GM12865 (cell line): Measurements from ENCODE around the gene OR52N2.

Source experiments
- DNase-seq: peaks from one replicate; pipeline ENCODE4 v3.0.0; 2010; ENCODE audit warnings: low read depth
- H3K4me3 ChIP-seq: 2 replicates; pipeline ENCODE4 v1.5.1; 2011; ENCODE audit warnings: mild to moderate bottlenecking, low read depth, low read length, control low read depth
- TF ChIP-seq, protein P1 (sequence below): IDR thresholded peaks from 2 replicates; pipeline ENCODE4 v1.5.1; 2011; ENCODE audit warnings: low read length, control low read depth, low read depth, inconsistent platforms; ENCODE audit not compliant: insufficient read depth; ENCODE audit errors: missing control alignments

The OR52N2 gene

DNA sequence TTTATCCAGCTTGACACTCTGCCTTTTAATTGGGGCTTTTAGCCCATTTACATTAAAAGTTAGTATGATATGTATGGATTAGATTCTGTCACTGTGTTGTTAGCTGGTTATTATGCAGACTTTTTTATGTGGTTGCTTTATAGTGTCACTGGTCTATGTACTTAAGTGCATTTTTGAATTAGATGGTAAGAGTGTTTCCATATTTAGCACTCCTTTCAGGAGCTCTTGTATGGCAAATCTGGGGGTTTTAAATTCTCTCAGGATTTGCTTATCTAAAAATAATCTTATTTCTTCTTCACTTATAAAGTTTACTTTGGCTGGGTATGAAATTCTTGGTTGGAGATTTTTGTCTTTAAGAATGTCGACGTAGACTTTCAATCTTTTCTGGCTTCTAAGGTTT lies 29.0 kb downstream of the OR52N2 start:
- no peak overlapping the region for H3K4me3 ChIP-seq
- TF ChIP-seq, protein P1, sequence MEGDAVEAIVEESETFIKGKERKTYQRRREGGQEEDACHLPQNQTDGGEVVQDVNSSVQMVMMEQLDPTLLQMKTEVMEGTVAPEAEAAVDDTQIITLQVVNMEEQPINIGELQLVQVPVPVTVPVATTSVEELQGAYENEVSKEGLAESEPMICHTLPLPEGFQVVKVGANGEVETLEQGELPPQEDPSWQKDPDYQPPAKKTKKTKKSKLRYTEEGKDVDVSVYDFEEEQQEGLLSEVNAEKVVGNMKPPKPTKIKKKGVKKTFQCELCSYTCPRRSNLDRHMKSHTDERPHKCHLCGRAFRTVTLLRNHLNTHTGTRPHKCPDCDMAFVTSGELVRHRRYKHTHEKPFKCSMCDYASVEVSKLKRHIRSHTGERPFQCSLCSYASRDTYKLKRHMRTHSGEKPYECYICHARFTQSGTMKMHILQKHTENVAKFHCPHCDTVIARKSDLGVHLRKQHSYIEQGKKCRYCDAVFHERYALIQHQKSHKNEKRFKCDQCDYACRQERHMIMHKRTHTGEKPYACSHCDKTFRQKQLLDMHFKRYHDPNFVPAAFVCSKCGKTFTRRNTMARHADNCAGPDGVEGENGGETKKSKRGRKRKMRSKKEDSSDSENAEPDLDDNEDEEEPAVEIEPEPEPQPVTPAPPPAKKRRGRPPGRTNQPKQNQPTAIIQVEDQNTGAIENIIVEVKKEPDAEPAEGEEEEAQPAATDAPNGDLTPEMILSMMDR = no peak
- no peak for DNase-seq

DNA sequence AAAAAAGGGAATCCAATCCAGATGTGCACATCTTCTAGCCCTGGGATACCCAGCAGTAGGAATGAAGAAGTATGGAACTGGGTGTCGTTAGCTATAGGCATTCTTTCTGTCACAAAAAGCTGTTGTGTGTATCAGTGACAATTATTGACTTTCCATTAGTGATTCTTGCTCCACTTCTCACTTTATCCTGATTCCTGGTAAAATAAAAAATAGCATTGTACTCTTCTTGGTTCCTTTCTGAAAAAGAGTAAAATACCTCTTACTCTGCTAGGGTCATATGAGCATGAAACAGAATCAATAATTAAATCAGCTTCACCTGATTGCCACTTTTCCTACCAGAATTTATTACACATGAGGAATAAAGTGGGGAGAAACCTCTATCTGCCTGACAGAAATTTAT lies 33.1 kb downstream of the OR52N2 start, which contains the start of gene OR52E6:
Gene OR52E6 (minus strand): TSS at position 101 of the 400 bp plus-strand sequence. CDS start 0 bp downstream, at position 101.
- no peak within 1 kb of the TSS for H3K4me3 ChIP-seq

DNA sequence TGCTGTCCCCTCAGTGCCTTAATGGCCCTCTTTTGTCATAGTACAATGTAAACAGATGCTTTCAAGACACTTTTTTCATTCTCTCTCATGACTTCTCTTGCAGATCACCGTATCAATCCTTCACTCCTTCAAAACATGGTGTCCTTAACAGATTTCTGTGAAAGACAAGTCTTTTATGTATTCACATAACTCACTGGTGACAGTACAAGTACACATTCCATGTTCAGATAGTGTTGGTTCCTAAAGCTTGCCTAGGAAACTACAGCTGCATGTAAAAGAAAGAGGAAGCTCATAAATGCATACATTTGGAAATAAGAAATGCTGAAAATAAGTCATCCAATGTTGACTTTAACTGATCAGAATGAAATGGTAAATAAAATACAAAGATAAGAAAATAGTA lies 38.0 kb downstream of the OR52N2 start:
- TF ChIP-seq, protein P1 = no peak
- DNase-seq = no peak
- no peak overlapping the region for H3K4me3 ChIP-seq

More for the DNA sequence above, 33.1 kb downstream of the OR52N2 start, which contains the start of gene OR52E6:
- TF ChIP-seq, protein P1 = no peak
- DNase-seq = no peak

DNA sequence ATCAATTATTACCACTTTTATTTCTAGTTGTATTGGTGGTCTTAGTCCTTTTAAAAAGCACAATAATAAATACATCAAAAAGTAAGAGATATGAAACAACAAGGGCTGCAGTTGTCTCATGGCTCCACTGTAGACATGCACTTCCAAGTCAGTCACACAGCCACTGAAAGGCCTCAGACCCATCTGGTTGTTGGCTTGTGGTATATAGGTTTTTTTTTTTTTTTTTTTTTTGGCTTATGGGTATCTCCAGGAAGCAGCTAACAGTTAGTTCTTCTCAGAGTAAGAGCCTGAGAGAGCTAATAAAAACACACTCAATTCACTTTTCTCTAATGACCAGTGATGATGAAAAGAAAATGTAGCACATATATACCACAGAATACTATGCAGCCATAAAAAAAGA lies 39.0 kb downstream of the OR52N2 start:
- no peak for DNase-seq
- TF ChIP-seq, protein P1 = no peak
- no peak overlapping the region for H3K4me3 ChIP-seq

DNA sequence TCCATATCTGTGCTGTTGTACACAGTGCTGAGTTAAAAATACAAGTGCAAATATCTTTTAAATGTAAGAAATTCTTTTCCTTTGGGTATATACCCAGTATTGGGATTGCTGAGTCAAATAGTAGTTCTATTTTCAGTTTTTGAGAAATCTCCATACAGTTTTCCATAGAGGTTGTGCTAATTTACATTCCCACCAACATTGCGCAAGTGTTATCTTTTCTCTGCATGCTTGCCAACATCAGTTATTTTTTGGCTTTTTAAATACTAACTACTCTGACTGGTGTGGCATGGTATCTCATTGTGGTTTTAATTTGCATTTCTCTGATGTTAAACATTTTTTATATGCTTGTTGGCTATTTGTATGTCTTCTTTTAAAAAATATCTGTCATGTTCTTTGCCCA lies 42.3 kb downstream of the OR52N2 start:
- no peak for DNase-seq
- TF ChIP-seq, protein P1 = no peak
- H3K4me3 ChIP-seq = no peak overlapping the region

GRCh38 chr11:5857590-5857989 lies 48.9 kb downstream of the OR52N2 start, which contains the start of gene OR52E8:
OR52E8 (minus strand) TSS chr11:5857690; CDS start chr11:5857690, 0 bp downstream.
- TF ChIP-seq, protein P1 = no peak
- H3K4me3 ChIP-seq = no peak within 1 kb of the TSS

DNA sequence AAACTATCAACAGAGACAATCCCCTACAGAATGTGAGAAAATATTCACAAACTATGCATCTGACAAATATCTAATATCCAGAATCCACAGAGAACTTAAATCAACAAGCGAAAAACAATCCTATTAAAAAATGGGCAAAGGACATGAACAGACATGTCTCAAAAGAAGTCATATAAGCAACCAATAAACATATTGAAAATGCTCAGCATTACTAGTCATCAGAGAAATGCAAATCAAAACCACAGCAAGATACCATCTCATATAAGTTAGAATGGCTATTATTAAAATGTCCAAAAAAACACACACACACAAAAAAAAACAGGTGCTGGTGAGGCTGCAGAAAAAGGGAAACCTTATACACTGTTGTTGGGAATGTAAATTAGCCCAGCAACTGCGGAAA lies 57.1 kb downstream of the OR52N2 start:
- TF ChIP-seq, protein P1 = no peak
- H3K4me3 ChIP-seq = no peak overlapping the region
- DNase-seq = no peak

More at GRCh38 chr11:5857590-5857989, 48.9 kb downstream of the OR52N2 start, which contains the start of gene OR52E8:
- no peak for DNase-seq
